H1 (cell line): ENCODE results near the gene PLA2G4A. TPM values are rescaled to one million over a fixed set of nuclear protein-coding genes. Genes with fewer than 3 reads are reported as not detected.

Source experiments
- CTCF ChIA-PET: fragments of 300-600 bp; sonication (Branson Sonifier 250); formaldehyde crosslinking; loops from one replicate; lab custom pipeline; 2021; ENCODE audit not compliant: partially characterized antibody; lab: Charles Lee
- POLR2A ChIA-PET: fragments of 300-600 bp; sonication (Branson Sonifier 250); formaldehyde crosslinking; loops from one replicate; lab custom pipeline; 2021; ENCODE audit warnings: inconsistent platforms; ENCODE audit not compliant: partially characterized antibody; lab: Charles Lee
- DNase-seq, 2 experiments: peaks; one replicate each; pipeline versions ENCODE4 v3.0.0 to v3.0.0-alpha.2; 2010 to 2022; ENCODE audit warnings: low spot score in 2 of 2, low read depth in 1 of 2, mixed read lengths in 1 of 2
- FAIRE-seq: peaks from 2 replicates; lab custom pipeline; 2011; peaks lifted over from hg19 to GRCh38; lab: Jason Lieb, UNC
- H2AFZ ChIP-seq: 2 replicates; pipeline ENCODE4 v1.8.1; 2012; ENCODE audit warnings: low read length, inconsistent platforms
- H2AK5ac ChIP-seq: 2 replicates; pipeline ENCODE4 v1.6.1; 2013; ENCODE audit warnings: low read depth, low read length
- H2BK120ac ChIP-seq: replicated peaks from 2 replicates; pipeline ENCODE3; 2013; ENCODE audit warnings: low read depth, low read length, inconsistent platforms
- H2BK12ac ChIP-seq: 2 replicates; pipeline ENCODE4 v1.6.1; 2013; ENCODE audit warnings: low read depth, low read length
- H2BK15ac ChIP-seq: 2 replicates; pipeline ENCODE4 v1.6.1; 2013; ENCODE audit warnings: low read length
- H2BK20ac ChIP-seq: 2 replicates; pipeline ENCODE4 v1.6.1; 2013; ENCODE audit warnings: low read length
- H2BK5ac ChIP-seq: 2 replicates; pipeline ENCODE4 v1.6.1; 2013; ENCODE audit warnings: low read depth, low read length
- H3K14ac ChIP-seq: 2 replicates; pipeline ENCODE4 v1.6.1; 2013; ENCODE audit warnings: inconsistent platforms; ENCODE audit not compliant: insufficient read length
- H3K18ac ChIP-seq: 2 replicates; pipeline ENCODE4 v1.6.1; 2013; ENCODE audit warnings: low read length; ENCODE audit errors: extremely low read depth
- H3K23ac ChIP-seq: 2 replicates; pipeline ENCODE4 v1.6.1; 2013; ENCODE audit warnings: inconsistent platforms; ENCODE audit not compliant: insufficient read length
- H3K23me2 ChIP-seq: 2 replicates; pipeline ENCODE4 v1.6.1; 2013; ENCODE audit warnings: low read depth, low read length
- H3K27ac ChIP-seq: 2 replicates; pipeline ENCODE4 v1.6.1; 2011; ENCODE audit warnings: low read depth, low read length, inconsistent platforms
- H3K27me3 ChIP-seq, 4 experiments: replicated peaks in 1 of 4; 1 replicate in 1 of 4; 2 replicates in 3 of 4; pipeline versions ENCODE4 v1.6.1 to v1.8.1; 2011 to 2013; ENCODE audit warnings: low read length in 3 of 4, mild to moderate bottlenecking in 3 of 4, inconsistent platforms in 2 of 4, mixed read lengths in 2 of 4, moderate library complexity in 1 of 4; ENCODE audit not compliant: control insufficient read depth in 3 of 4, insufficient read depth in 3 of 4; ENCODE audit errors: extremely low read depth in 1 of 4
- H3K36me3 ChIP-seq, 4 experiments: 2 replicates each; pipeline versions ENCODE4 v1.6.1 to v1.8.1; 2011 to 2013; ENCODE audit warnings: mild to moderate bottlenecking in 4 of 4, low read length in 3 of 4, moderate library complexity in 2 of 4, control low read depth in 1 of 4, inconsistent platforms in 1 of 4; ENCODE audit not compliant: insufficient read depth in 4 of 4, control insufficient read depth in 2 of 4
- H3K4ac ChIP-seq: replicated peaks from 2 replicates; pipeline ENCODE3; 2013; ENCODE audit warnings: low read length, low read depth, mixed read lengths, inconsistent platforms; ENCODE audit not compliant: insufficient read length
- H3K4me1 ChIP-seq, 4 experiments: replicated peaks in 1 of 4; 1 replicate in 1 of 4; 2 replicates in 3 of 4; pipeline versions ENCODE4 v1.6.1 to v1.8.1; 2011 to 2013; ENCODE audit warnings: low read length in 3 of 4, inconsistent platforms in 2 of 4, mixed read lengths in 1 of 4; ENCODE audit not compliant: insufficient read depth in 4 of 4, control insufficient read depth in 3 of 4
- H3K4me2 ChIP-seq, 2 experiments: 2 replicates each; pipeline versions ENCODE4 v1.6.1 to v1.8.1; 2011 to 2013; ENCODE audit warnings: low read depth in 2 of 2, low read length in 2 of 2, control low read depth in 1 of 2, inconsistent platforms in 1 of 2, mild to moderate bottlenecking in 1 of 2; ENCODE audit not compliant: insufficient read depth in 1 of 2
- H3K4me3 ChIP-seq, 4 experiments: fragments of 200-600, 300-600 bp in 1 of 4; sonication (generic), shearing (Covaris generic), sonication (Bioruptor Twin) in 1 of 4; 2 replicates each; pipeline versions ENCODE4 v1.5.1 to v1.8.1; 2011 to 2016; ENCODE audit warnings: low read length in 4 of 4, low read depth in 3 of 4, control low read depth in 2 of 4, inconsistent platforms in 2 of 4, mild to moderate bottlenecking in 2 of 4, mixed read lengths in 1 of 4, moderate library complexity in 1 of 4; ENCODE audit not compliant: insufficient read depth in 2 of 4; ENCODE audit errors: extremely low read depth in 1 of 4
- H3K56ac ChIP-seq: replicated peaks from 2 replicates; pipeline ENCODE3; 2013; ENCODE audit warnings: low read depth, mild to moderate bottlenecking, mixed read lengths, low read length, inconsistent platforms; ENCODE audit not compliant: insufficient read length
- H3K79me1 ChIP-seq: 2 replicates; pipeline ENCODE4 v1.6.1; 2013; ENCODE audit warnings: low read depth, low read length, control low read depth
- H3K79me2 ChIP-seq, 2 experiments: 2 replicates each; pipeline versions ENCODE4 v1.6.1 to v1.8.1; 2012 to 2013; ENCODE audit warnings: low read length in 2 of 2, mild to moderate bottlenecking in 2 of 2, inconsistent platforms in 1 of 2; ENCODE audit not compliant: insufficient read depth in 2 of 2, control insufficient read depth in 1 of 2
- H3K9ac ChIP-seq, 4 experiments: replicated peaks in 1 of 4; 1 replicate in 1 of 4; 2 replicates in 3 of 4; pipeline versions ENCODE4 v1.6.1 to v1.8.1; 2011 to 2013; ENCODE audit warnings: low read depth in 3 of 4, low read length in 3 of 4, control low read depth in 2 of 4, mild to moderate bottlenecking in 2 of 4, moderate library complexity in 2 of 4, inconsistent platforms in 1 of 4; ENCODE audit errors: extremely low read depth in 1 of 4
- H3K9me3 ChIP-seq, 2 experiments: 2 replicates each; pipeline versions ENCODE4 v1.6.1 to v1.8.1; 2012 to 2013; ENCODE audit warnings: mild to moderate bottlenecking in 2 of 2, moderate library complexity in 2 of 2, control low read depth in 1 of 2, inconsistent platforms in 1 of 2, low read depth in 1 of 2, low read length in 1 of 2, mixed read lengths in 1 of 2; ENCODE audit not compliant: insufficient read depth in 2 of 2
- H4K20me1 ChIP-seq, 2 experiments: replicated peaks in 1 of 2; 2 replicates each; pipeline versions ENCODE3 to v1.8.1; 2011 to 2013; ENCODE audit warnings: inconsistent platforms in 2 of 2, low read length in 2 of 2, mild to moderate bottlenecking in 1 of 2; ENCODE audit not compliant: insufficient read depth in 2 of 2, control insufficient read depth in 1 of 2
- H4K5ac ChIP-seq: 2 replicates; pipeline ENCODE4 v1.6.1; 2013; ENCODE audit warnings: low read length, low read depth, mixed read lengths, inconsistent platforms; ENCODE audit not compliant: insufficient read length
- H4K8ac ChIP-seq: 2 replicates; pipeline ENCODE4 v1.8.0; 2013; ENCODE audit warnings: mild to moderate bottlenecking, moderate library complexity, low read length, inconsistent platforms; ENCODE audit not compliant: insufficient read depth; ENCODE audit errors: extremely low read depth
- H4K91ac ChIP-seq: replicated peaks from 2 replicates; pipeline ENCODE3; 2013; ENCODE audit warnings: low read length, mixed read lengths, inconsistent platforms; ENCODE audit not compliant: insufficient read length
- CTBP2 ChIP-seq: IDR thresholded peaks from 2 replicates; pipeline ENCODE4 v1.7.0; 2011; ENCODE audit warnings: borderline replicate concordance, mild to moderate bottlenecking, moderate library complexity, mixed read lengths, low read length; ENCODE audit not compliant: insufficient read depth, insufficient read length
- CTCF ChIP-seq, 3 experiments: IDR thresholded peaks; 1 replicate in 2 of 3; 2 replicates in 1 of 3; pipeline versions ENCODE4 v1.5.1 to v1.6.1; 2011; ENCODE audit warnings: low read length in 3 of 3, mild to moderate bottlenecking in 3 of 3, inconsistent platforms in 2 of 3, low read depth in 1 of 3, moderate library complexity in 1 of 3; ENCODE audit not compliant: insufficient read depth in 1 of 3; ENCODE audit errors: control extremely low read depth in 1 of 3
- EP300 ChIP-seq, 2 experiments: IDR thresholded peaks; 1 replicate in 1 of 2; 2 replicates in 1 of 2; pipeline ENCODE4 v1.6.1; 2011 to 2012; ENCODE audit warnings: low read depth in 2 of 2, low read length in 2 of 2, mild to moderate bottlenecking in 2 of 2, borderline replicate concordance in 1 of 2, inconsistent platforms in 1 of 2, moderate library complexity in 1 of 2
- POLR2AphosphoS5 ChIP-seq: IDR thresholded peaks from 2 replicates; pipeline ENCODE4 v1.6.1; 2011; ENCODE audit warnings: low read depth, low read length
- RAD21 ChIP-seq, 2 experiments: IDR thresholded peaks in 1 of 2; conservative IDR thresholded peaks in 1 of 2; 2 replicates each; pipeline ENCODE4 v1.6.1; 2011; ENCODE audit warnings: low read depth in 2 of 2, low read length in 2 of 2, improper control_type of control experiment in 1 of 2, inconsistent platforms in 1 of 2, mild to moderate bottlenecking in 1 of 2, moderate library complexity in 1 of 2
- WGBS, 2 experiments: shearing (Covaris generic) in 1 of 2; methylation state at CpG; one replicate each; pipeline versions ENCODE4 v1.1.6 to v1.1.7; 2013 to 2015; ENCODE audit warnings: low lambda C conversion rate in 2 of 2, mixed read lengths in 2 of 2, inconsistent platforms in 1 of 2, low coverage in 1 of 2, missing lambda C conversion rate in 1 of 2; ENCODE audit not compliant: insufficient replicate concordance in 2 of 2, insufficient coverage in 1 of 2, insufficient read length in 1 of 2; ENCODE audit errors: extremely low coverage in 1 of 2, missing lambda C conversion rate in 1 of 2; 5-methylcytosine and 5-hydroxymethylcytosine counted together
- polyA plus RNA-seq, 7 experiments: library from polyadenylated mRNA; depleted of rRNA in 3 of 7; stranded (reverse) in 5 of 7; unstranded in 2 of 7; fragments of >200 nt in 5 of 7; fragments of 200-250 nt in 2 of 7; gene quantifications; 1 replicate in 5 of 7; 2 replicates in 1 of 7; 4 replicates in 1 of 7; pipeline versions ENCODE4 v1.2.1 to v1.2.3, GENCODE V29; 2011 to 2013; ENCODE audit warnings: missing spikeins in 2 of 7, mixed read lengths in 2 of 7
- total RNA-seq: library from RNA; stranded (reverse); fragmentation: NEBNext Ultra II Directional; extraction: Animal tissue kit (Norgen Biotek cat#: 25700); gene quantifications from 2 replicates; pipeline ENCODE4 v1.2.1, GENCODE V29; 2021

PLA2G4A gene
- total and polyA plus RNA-seq, 2 of the 8 experiments (the other 6 are each of a cell fraction or from before 2014, with no cell fraction given), result 0.63 to 1.4 TPM

- Histone ChIP-seq H3K23me2 (no peaks in the 10 kb centered on the region), H3K27me3 (no peaks in the 10 kb centered on the region), H2BK120ac (no peak overlapping the region), H3K4ac (no peak overlapping the region), H3K4me2 (no peak overlapping the region), H2BK5ac (no peak overlapping the region), H3K14ac (no peak overlapping the region), H2BK15ac (no peak overlapping the region), H4K91ac (no peak overlapping the region), H3K79me2 (no peaks in the 10 kb centered on the region), H3K56ac (no peak overlapping the region), H4K8ac (no peak overlapping the region), H4K5ac (no peak overlapping the region), H3K9me3 (no peaks in the 10 kb centered on the region), H3K36me3 (no peaks in the 10 kb centered on the region), H3K4me1 (no peaks in the 10 kb centered on the region), H3K23ac (no peak overlapping the region), H3K18ac (no peak overlapping the region), H3K4me3 (no peak overlapping the region), H2AK5ac (no peak overlapping the region), H2BK20ac (no peak overlapping the region), H3K9ac (no peak overlapping the region), H4K20me1 (no peaks in the 10 kb centered on the region), H3K79me1 (no peaks in the 10 kb centered on the region), H2AFZ (no peak overlapping the region), H3K27ac (no peak overlapping the region), H2BK12ac (no peak overlapping the region)
- no peak for DNase-seq
- WGBS, 2 experiments, result 61% methylated on average over 3 of the region's 3 CpGs; no CpG with 5 or more reads in 1 of the 2 experiments
- TF ChIP-seq EP300 (IDR thresholded peaks at IDR 0.05; ENCODE audit: borderline replicate concordance in 1 of 2, low read depth in 2 of 2, low read length in 2 of 2) (no peak), POLR2AphosphoS5 (no peak), CTBP2 (no peak), RAD21 (IDR thresholded peaks at IDR 0.05 in 1 of 2, conservative IDR thresholded peaks at IDR 0.05 in 1 of 2; ENCODE audit: low read depth in 2 of 2, low read length in 2 of 2) (peak; percentile 41 to 50), CTCF (IDR thresholded peaks at IDR 0.05; ENCODE audit: control extremely low read depth in 1 of 3, insufficient read depth in 1 of 3, low read depth in 1 of 3, low read length in 3 of 3) (peak in 2 of 3 experiments; percentile 17 to 30; a peak in 2 of 4 replicates)
- CTCF ChIA-PET, result interaction anchor here (0.9 to 2.8 kb wide), 6 partner anchors 9 to 403 kb away, joined by 3 to 11 read pairs (median 4); no protein-coding TSS in a partner anchor
- POLR2A ChIA-PET, result interaction anchor here (0.5 kb wide), 1 partner anchor 10 kb away, joined by 3 read pairs; no protein-coding TSS in a partner anchor
- peak; percentile 13 for FAIRE-seq
These were observed 22.3 kb upstream of the PLA2G4A start for GRCh38 chr1:186806477-186806876.
